OCI-LY1 (cell line): ENCODE measurements around the gene SUPT3H.

Experiments used
- H2AFZ ChIP-seq: fragments of 200-600 bp; sonication (generic), shearing (Covaris generic); 2 replicates; pipeline ENCODE4 v1.6.0; 2014; ENCODE audit warnings: antibody characterized with exemption, mild to moderate bottlenecking, low read length
- H3F3A ChIP-seq: fragments of 200-600 bp; sonication (generic), shearing (Covaris generic); 2 replicates; pipeline ENCODE4 v1.6.0; 2014; ENCODE audit warnings: mild to moderate bottlenecking, antibody characterized with exemption, low read length, moderate library complexity; ENCODE audit not compliant: insufficient read depth
- H3K27ac ChIP-seq: fragments of 200-600 bp; sonication (generic); 2 replicates; pipeline ENCODE4 v1.5.1; 2014; ENCODE audit warnings: low read length, mixed run types, mild to moderate bottlenecking, low read depth; ENCODE audit not compliant: poor library complexity, severe bottlenecking
- H3K27me3 ChIP-seq: fragments of 200-600 bp; sonication (generic); 2 replicates; pipeline ENCODE4 v1.6.0; 2014; ENCODE audit warnings: antibody characterized with exemption, mild to moderate bottlenecking, low read length, moderate library complexity; ENCODE audit not compliant: insufficient read depth
- H3K36me3 ChIP-seq: fragments of 200-600 bp; sonication (generic); 2 replicates; pipeline ENCODE4 v1.6.1; 2014; ENCODE audit warnings: mild to moderate bottlenecking, antibody characterized with exemption, low read length, moderate library complexity, mixed read lengths; ENCODE audit not compliant: insufficient read depth
- H3K4me1 ChIP-seq: fragments of 200-600 bp; sonication (generic); 2 replicates; pipeline ENCODE4 v1.5.1; 2014; ENCODE audit warnings: mild to moderate bottlenecking, low read length, moderate library complexity; ENCODE audit not compliant: insufficient read depth, severe bottlenecking
- H3K4me2 ChIP-seq: fragments of 200-600 bp; sonication (generic), shearing (Covaris generic); 2 replicates; pipeline ENCODE4 v1.6.1; 2014; ENCODE audit warnings: low read length
- H3K4me3 ChIP-seq: fragments of 200-600 bp; sonication (generic); 2 replicates; pipeline ENCODE4 v1.5.1; 2014; ENCODE audit warnings: low read length, low read depth, mild to moderate bottlenecking, mixed read lengths; ENCODE audit not compliant: poor library complexity, severe bottlenecking
- H3K79me2 ChIP-seq: fragments of 200-600 bp; shearing (Covaris generic); 2 replicates; pipeline ENCODE4 v1.6.1; 2016; ENCODE audit warnings: mixed run types, low read length, mixed read lengths; ENCODE audit not compliant: insufficient read depth
- H3K9ac ChIP-seq: fragments of 200-600 bp; sonication (generic), shearing (Covaris generic); 2 replicates; pipeline ENCODE4 v1.6.1; 2014; ENCODE audit warnings: mild to moderate bottlenecking, low read length, mixed read lengths
- H3K9me2 ChIP-seq: fragments of 200-600 bp; sonication (generic), shearing (Covaris generic); 2 replicates; pipeline ENCODE4 v1.6.1; 2014; ENCODE audit warnings: low read depth, mild to moderate bottlenecking, low read length, mixed read lengths
- H3K9me3 ChIP-seq: fragments of 200-600 bp; shearing (Covaris generic); 2 replicates; pipeline ENCODE4 v1.6.1; 2014; ENCODE audit warnings: low read length, mixed read lengths
- H4K20me1 ChIP-seq: fragments of 200-600 bp; sonication (generic), shearing (Covaris generic); 2 replicates; pipeline ENCODE4 v1.6.0; 2016; ENCODE audit warnings: mild to moderate bottlenecking, low read length; ENCODE audit not compliant: insufficient read depth
- EZH2 ChIP-seq: fragments of 200-600 bp; sonication (generic), shearing (Covaris generic); IDR thresholded peaks from 2 replicates; pipeline ENCODE4 v1.8.0; 2017; ENCODE audit warnings: borderline replicate concordance, mixed run types, mild to moderate bottlenecking, antibody characterized with exemption, low read length, moderate library complexity, mixed read lengths
- TF ChIP-seq, protein P1 (sequence below): fragments of 200-600 bp; sonication (generic), shearing (Covaris generic); IDR thresholded peaks from 2 replicates; pipeline ENCODE4 v1.5.1; 2017; ENCODE audit warnings: mild to moderate bottlenecking, antibody characterized with exemption, low read length, moderate library complexity, mixed read lengths

SUPT3H gene

DNA sequence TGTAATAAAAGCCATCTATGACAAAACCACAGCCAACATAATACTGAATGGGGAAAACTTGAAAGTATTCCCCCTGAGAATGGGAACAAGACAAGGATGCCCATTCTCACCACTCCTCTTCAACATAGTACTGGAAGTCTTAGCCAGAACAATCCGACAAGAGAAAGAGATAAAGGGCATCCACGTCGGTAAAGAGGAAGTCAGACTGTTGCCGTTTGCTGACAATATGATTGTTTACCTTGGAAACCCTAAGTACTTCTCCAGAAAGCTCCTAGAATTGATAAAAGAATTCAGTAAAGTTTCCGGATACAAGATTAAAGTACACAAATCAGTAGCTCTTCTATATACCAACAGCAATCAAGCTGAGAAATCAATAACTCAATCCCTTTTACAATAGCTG, 63.6 kb downstream of the SUPT3H start:
- Histone ChIP-seq H4K20me1 (no peaks in the 10 kb centered on the region), H3K36me3 (no peaks in the 10 kb centered on the region), H3K4me1 (no peaks in the 10 kb centered on the region), H3K9me3 (no peaks in the 10 kb centered on the region), H3K27me3 (no peaks in the 10 kb centered on the region), H3K4me3 (no peak overlapping the region), H3K9me2 (no peaks in the 10 kb centered on the region), H3F3A (no peaks in the 10 kb centered on the region), H3K27ac (no peak overlapping the region), H3K4me2 (no peak overlapping the region), H3K9ac (no peak overlapping the region), H2AFZ (no peak overlapping the region), H3K79me2 (no peaks in the 10 kb centered on the region)
- TF ChIP-seq EZH2: no peak
- TF ChIP-seq, protein P1, sequence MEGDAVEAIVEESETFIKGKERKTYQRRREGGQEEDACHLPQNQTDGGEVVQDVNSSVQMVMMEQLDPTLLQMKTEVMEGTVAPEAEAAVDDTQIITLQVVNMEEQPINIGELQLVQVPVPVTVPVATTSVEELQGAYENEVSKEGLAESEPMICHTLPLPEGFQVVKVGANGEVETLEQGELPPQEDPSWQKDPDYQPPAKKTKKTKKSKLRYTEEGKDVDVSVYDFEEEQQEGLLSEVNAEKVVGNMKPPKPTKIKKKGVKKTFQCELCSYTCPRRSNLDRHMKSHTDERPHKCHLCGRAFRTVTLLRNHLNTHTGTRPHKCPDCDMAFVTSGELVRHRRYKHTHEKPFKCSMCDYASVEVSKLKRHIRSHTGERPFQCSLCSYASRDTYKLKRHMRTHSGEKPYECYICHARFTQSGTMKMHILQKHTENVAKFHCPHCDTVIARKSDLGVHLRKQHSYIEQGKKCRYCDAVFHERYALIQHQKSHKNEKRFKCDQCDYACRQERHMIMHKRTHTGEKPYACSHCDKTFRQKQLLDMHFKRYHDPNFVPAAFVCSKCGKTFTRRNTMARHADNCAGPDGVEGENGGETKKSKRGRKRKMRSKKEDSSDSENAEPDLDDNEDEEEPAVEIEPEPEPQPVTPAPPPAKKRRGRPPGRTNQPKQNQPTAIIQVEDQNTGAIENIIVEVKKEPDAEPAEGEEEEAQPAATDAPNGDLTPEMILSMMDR: no peak

DNA sequence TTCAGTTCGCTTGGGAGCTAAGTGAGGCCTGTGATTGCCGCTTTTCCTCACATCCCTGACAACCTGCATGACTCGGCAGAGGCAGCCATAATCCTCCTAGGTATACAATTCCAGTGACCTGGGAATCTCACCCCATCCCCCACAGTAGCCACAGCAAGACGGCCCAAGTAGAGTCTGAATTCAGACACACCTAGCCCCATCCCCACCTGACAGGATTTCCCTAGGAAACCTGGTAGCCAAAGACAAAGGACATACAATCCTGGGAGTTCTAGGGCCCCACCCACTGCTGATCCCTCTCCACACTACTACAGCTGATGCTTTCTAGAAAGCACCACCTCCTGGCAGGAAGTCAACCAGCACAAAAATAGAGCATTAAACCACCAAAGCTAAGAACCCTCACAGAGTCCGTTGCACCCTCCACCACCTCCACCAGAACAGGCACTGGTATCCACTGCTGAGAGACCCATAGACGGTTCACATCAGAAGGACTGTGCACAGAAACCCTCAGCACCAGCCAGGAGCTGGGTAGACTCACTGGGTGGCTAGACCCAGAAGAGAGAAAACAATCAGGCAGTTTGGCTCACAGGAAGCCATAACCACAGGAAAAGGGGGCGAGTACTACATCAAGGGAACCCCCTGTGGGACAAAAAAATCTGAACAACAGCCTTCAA, 67.5 kb downstream of the SUPT3H start:
- Histone ChIP-seq H3K4me1 (no peaks in the 10 kb centered on the region), H2AFZ (no peak overlapping the region), H3K9me3 (no peaks in the 10 kb centered on the region), H3K9ac (no peak overlapping the region), H3F3A (no peaks in the 10 kb centered on the region), H4K20me1 (no peaks in the 10 kb centered on the region), H3K27me3 (no peaks in the 10 kb centered on the region), H3K9me2 (no peaks in the 10 kb centered on the region), H3K4me2 (no peak overlapping the region), H3K4me3 (no peak overlapping the region), H3K79me2 (no peaks in the 10 kb centered on the region), H3K36me3 (no peaks in the 10 kb centered on the region), H3K27ac (no peak overlapping the region)
- TF ChIP-seq, protein P1: no peak
- TF ChIP-seq EZH2: no peak

DNA sequence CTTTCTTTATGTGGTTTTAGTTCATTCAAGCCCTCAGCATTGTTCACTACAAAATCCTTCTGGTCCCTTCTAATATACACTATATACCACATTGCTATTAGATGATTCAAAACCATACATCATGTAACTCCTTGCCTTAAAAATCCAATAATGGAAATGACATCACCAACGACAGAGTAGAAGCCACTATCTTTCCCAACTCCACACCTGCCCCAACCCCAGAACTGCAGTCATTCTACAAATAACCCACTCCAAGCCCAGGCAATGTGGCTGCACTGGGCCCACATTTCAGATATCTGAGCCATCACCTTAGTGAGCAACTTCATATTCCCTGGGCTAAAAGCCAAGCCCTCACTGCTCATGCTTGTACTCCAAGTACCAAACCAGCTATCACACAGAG, 72.2 kb downstream of the SUPT3H start:
- H3K4me3 ChIP-seq: no peak overlapping the region
- H3K79me2 ChIP-seq: no peaks in the 10 kb centered on the region
- no peak for TF ChIP-seq EZH2
- TF ChIP-seq, protein P1: no peak
- H3K36me3 ChIP-seq: no peaks in the 10 kb centered on the region
- no peaks in the 10 kb centered on the region for H3K4me1 ChIP-seq
- no peaks in the 10 kb centered on the region for H3K9me2 ChIP-seq
- no peak overlapping the region for H2AFZ ChIP-seq
- H3K4me2 ChIP-seq: no peak overlapping the region
- H3K27ac ChIP-seq: no peak overlapping the region
- H3K9ac ChIP-seq: no peak overlapping the region
- no peaks in the 10 kb centered on the region for H3F3A ChIP-seq
- no peaks in the 10 kb centered on the region for H4K20me1 ChIP-seq
- no peaks in the 10 kb centered on the region for H3K9me3 ChIP-seq
- no peaks in the 10 kb centered on the region for H3K27me3 ChIP-seq
